ENCODE results near the gene ARHGEF19.

- TF ChIP-seq CTCF (IDR thresholded peaks at IDR 0.05) (no peak), POLR2A (IDR thresholded peaks at IDR 0.05) (no peak)
Observed at GRCh38 chr1:16184557-16185303, 27.7 kb downstream of the ARHGEF19 start.

All from testis (tissue), 2 donors.